ENCODE measurements around the gene TMEM178A.

GRCh38 chr2:39728941-39729351 is 63.2 kb downstream of the TMEM178A start:
- TF ChIP-seq CTCF (IDR thresholded peaks at IDR 0.05; ENCODE audit: borderline replicate concordance, extremely low read depth, low read length, poor library complexity, severe bottlenecking) (peak; percentile 64), EZH2 (IDR thresholded peaks at IDR 0.05; ENCODE audit: borderline replicate concordance, low read depth, low read length, severe bottlenecking) (no peak)
